HG03342 (cell line): ENCODE measurements around the gene SYT6.
A peak's percentile ranks its signal among the peaks of the same experiment; 100 is the strongest.

Experiments used
- ATAC-seq: cut with Tn5 transposase; IDR thresholded peaks from one replicate; pipeline ENCODE4 v1.9.1; 2021; ENCODE audit warnings: mild to moderate bottlenecking, moderate library complexity; ENCODE audit not compliant: unreplicated experiment

Gene SYT6

DNA sequence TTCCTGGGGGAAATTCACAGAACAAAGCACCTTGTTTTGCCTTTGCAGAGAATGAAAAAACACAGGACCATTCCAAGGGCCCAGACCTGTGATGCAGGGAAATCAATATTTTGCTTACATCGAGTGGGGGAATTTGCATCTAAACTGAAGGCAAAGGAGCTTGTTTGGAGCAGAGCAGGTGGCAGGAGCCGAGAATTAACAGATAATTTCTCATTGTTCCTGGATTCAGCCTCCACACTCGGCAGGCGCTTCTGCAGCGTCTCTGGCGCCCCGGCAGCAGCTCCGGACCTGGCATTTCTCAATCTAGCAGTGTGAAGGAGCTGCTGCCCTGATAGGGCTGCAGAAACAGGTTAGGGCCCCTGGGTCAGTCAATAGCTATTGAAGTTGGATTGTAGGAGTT, 2.0 kb upstream of the SYT6 start:
- ATAC-seq, result no peak

GRCh38 chr1:114154963-114155322, 1.3 kb upstream of the SYT6 start:
- ATAC-seq, result no peak

GRCh38 chr1:114154146-114154962, 685 bp upstream of the SYT6 start:
- ATAC-seq, result no peak

GRCh38 chr1:114152508-114153260, 985 bp downstream of the SYT6 start:
- ATAC-seq, result no peak

DNA sequence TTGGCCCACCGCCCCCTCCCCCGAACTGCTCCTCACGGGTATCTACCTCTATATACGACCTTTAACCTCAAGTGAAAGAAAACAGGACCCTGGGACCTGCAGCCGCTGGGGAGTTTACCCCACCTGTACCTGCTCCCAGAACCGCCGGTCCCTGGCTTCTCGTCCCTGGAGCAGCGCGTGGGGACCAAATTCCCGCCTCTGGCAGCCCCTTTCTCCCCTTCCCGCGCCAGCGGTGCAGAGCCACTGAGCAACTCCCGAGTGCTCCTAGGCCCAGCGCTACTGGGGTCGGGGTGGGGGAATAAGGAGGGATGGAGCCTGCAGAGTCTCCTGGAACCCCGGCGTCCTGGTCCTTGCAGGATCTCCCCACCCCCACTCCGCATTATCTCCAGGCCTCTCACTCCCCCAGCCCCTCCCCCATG, 1.6 kb downstream of the SYT6 start:
- no peak for ATAC-seq

DNA sequence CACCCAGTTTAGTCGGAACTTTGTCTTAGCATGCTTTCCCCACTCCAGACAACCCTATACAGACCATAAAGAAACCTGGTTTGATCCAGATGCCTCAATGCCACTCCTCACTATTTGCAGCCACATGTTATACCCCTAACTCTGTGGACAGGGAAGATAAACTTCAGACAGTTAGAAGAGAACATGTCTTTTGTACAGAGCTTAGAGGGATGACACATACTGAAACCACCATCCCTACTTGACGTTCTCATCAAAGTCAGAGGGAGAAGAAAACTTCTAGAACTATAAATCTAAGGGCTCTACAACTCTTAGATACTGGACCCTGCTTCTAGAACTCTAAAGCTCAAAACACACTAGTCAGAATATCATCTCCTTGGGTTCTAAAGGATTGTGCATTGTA, 3.7 kb downstream of the SYT6 start:
- ATAC-seq, result no peak

DNA sequence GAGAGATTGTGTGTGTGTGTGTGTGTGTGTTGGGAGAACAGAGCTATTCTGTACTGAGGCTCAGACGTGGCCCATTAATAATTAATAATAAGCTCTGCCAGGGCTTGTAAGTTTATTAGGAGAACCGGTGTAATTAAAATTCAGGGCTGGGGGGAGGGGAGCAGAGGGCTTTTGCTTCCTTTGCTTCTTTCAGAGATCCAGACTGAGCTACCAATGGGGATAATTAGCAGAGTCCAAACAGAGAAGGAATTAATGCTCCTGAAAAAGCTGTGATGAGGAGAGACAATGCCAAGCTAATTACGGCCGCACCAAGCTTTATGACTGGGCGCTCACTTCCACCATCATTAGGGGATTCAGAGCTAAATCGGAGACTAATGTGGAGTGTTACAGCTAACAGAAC, 4.5 kb downstream of the SYT6 start:
- no peak for ATAC-seq

GRCh38 chr1:114145504-114146151, 8.0 kb downstream of the SYT6 start:
- ATAC-seq, result no peak

- ATAC-seq, result no peak
Observed at GRCh38 chr1:114144016-114144415, 9.7 kb downstream of the SYT6 start.

DNA sequence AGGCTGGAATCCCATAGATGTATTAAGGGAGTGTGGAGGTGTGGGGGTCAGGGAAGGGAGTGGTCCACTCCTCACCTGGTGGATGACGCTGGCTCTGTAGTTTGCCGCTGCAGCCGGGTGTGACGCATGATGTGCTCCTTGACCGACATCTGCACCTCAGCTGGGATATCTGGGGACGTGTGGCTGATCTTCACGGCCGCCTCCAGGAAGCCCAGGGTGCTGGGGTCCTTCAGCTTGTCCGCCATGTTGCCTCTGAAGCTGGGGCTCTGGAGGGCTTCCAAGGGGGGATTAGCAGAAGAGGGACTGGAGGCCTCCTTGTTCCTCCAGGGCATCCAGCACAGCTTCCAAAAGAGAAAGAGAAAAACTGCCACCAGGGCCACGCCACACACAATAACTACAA, 14.1 kb downstream of the SYT6 start:
- ATAC-seq, result no peak

GRCh38 chr1:114137497-114137896, 16.2 kb downstream of the SYT6 start:
- ATAC-seq, result no peak

DNA sequence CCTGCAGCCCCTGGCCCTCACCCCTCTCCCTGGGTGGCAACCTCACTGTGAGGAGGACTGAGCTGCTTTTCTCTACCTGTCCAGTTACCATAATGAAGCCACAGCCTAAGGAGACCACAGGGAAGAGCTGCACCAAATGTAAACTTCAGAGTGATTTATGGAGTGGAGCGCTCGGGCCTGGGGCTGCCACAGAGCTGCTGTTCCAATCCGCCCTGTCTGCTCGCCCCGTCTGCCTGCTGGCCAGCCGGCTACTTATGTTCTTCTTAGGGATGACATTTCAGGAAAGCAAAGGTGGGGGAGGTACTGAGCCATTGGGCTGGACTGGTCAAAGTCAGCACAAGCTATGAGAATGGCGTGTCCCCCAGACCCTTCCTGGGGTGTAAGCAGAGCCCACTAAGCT, 17.9 kb downstream of the SYT6 start:
- ATAC-seq, result no peak

- ATAC-seq, result no peak
Observed at GRCh38 chr1:114134518-114134917, 19.2 kb downstream of the SYT6 start.

GRCh38 chr1:114133129-114133528, 20.5 kb downstream of the SYT6 start:
- no peak for ATAC-seq

DNA sequence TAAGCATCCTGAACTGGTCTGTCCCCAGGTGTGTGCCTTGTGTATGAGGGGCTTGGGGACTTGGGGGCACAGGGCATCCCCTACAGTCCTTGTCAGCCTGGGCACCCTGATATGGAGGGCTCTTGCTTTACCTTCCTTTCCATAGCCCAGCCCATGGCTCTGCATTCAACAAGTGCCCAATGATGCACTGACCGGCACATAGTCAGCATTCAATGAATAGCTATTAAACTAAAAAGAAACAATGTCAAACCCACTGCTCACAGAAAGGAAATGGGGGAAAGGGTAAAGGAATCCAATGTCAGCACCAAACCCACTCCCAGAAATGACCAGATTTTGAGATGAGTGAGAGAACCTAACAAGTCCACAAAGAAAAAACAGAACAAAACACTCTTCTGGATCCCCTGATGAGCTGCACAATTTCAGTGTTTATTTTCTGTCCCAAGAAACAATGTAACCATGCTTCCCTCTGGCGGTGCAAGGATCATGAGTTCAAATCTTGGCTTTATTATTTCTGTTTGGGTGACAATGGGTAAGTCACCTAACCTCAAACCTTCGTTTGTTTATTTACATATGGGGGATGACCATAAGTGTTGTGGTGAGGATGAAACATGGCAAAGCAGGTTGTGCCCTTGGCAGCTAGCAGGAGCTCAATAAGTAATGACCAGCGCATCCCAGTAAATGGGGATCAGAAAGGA, 22.0 kb downstream of the SYT6 start:
- no peak for ATAC-seq

GRCh38 chr1:114130846-114131525, 22.7 kb downstream of the SYT6 start:
- no peak for ATAC-seq

GRCh38 chr1:114130213-114130612, 23.5 kb downstream of the SYT6 start:
- no peak for ATAC-seq

DNA sequence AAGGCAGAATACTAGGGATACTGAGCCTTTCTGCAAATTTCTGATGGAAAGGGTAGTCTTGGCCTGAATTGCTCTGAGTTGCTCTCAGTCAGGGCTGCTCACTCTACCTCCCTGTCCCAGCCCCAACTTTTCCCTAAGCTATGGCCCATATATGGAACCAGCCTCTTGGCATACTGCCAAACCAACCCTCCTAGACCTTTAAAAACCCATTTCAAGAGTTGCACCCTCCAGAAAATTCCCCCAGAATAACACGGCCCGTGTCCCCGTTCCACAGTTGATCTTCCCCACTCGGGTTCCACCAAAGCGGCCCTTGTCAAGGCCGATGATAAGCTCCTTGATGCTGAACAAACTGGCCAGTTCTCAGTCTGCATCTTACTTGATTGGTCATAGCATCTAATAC, 25.4 kb downstream of the SYT6 start:
- no peak for ATAC-seq

GRCh38 chr1:114126261-114127095, 27.2 kb downstream of the SYT6 start:
- peak; percentile 76 for ATAC-seq

DNA sequence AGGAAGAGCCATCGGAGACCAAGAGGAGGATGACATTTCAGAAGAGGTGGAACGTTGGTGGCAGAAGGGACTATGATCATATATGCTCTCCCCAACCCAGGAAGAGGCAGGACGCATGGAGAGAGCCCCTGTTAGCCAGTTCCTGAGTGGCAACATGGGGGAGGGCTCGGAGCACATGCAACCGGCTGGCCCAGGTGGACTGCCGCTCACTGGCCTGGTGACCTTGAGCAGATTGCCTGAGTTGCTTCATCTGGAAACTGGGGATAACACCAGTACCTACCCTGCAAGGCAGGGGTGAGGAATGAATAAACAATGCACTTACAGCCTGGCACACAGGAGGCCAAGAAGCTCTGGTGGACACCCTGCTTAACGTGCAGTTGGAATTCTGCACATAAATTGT, 29.0 kb downstream of the SYT6 start:
- ATAC-seq, result no peak
